HCT116 (cell line): ENCODE results near the gene LRRC4. TPM values are rescaled to one million over a fixed set of nuclear protein-coding genes. Genes with fewer than 3 reads are reported as not detected.

ENCODE experiments used
- ATAC-seq: fragments of 200-7000 bp; cut with Tn5 transposase; 2 replicates; pipeline ENCODE4 v1.9.1; 2020; ENCODE audit warnings: mild to moderate bottlenecking, moderate library complexity
- BruUV-seq: library from RNA; stranded (reverse); fragments of 400-500 nt; replicated peaks from 2 replicates; lab custom pipeline; 2021; lab: Mats Ljungman, UMichigan
- CTCF ChIA-PET: fragments of 300-600 bp; sonication (Branson Sonifier 250); formaldehyde crosslinking; loops from one replicate; lab custom pipeline; 2021; ENCODE audit warnings: antibody characterized with exemption; lab: Charles Lee
- POLR2A ChIA-PET: fragments of 300-600, 350-600 bp; sonication (Branson Sonifier 250); formaldehyde crosslinking; loops from one replicate; lab custom pipeline; 2021; ENCODE audit warnings: antibody characterized with exemption; lab: Charles Lee
- RAD21 ChIA-PET, 2 experiments: fragments of 300-600 bp; sonication (Branson Sonifier 250); formaldehyde crosslinking; loops; one replicate each; lab custom pipeline; 2023; ENCODE audit warnings: low total read pairs in 2 of 2; ENCODE audit not compliant: uncharacterized antibody in 2 of 2, unreplicated experiment in 2 of 2, low non-redundant PET in 1 of 2; lab: Charles Lee
- DNase-seq: peaks from one replicate; pipeline ENCODE4 v3.0.0-alpha.2; 2010; ENCODE audit warnings: low read depth, low spot score
- H2AFZ ChIP-seq: fragments of 200-600 bp; shearing (Covaris generic), sonication (generic); 2 replicates; pipeline ENCODE4 v1.6.1; 2017; ENCODE audit warnings: low read depth, mixed run types, mixed read lengths, antibody characterized with exemption, low read length; ENCODE audit not compliant: poor library complexity, severe bottlenecking
- H3K27ac ChIP-seq: 2 replicates; pipeline ENCODE4 v1.5.1; 2012; ENCODE audit warnings: low read depth, low read length
- H3K27me3 ChIP-seq: fragments of 200-600 bp; sonication (generic); 2 replicates; pipeline ENCODE4 v1.6.1; 2016; ENCODE audit warnings: mixed run types, low read length, mixed read lengths; ENCODE audit not compliant: insufficient read depth
- H3K36me3 ChIP-seq, 2 experiments: fragments of 200-500 bp in 1 of 2; fragments of 200-600 bp in 1 of 2; sonication (Bioruptor generic) in 1 of 2; sonication (generic) in 1 of 2; 2 replicates each; pipeline versions ENCODE4 v1.5.1 to v1.6.1; 2014 to 2016; ENCODE audit warnings: low read length in 2 of 2, inconsistent platforms in 1 of 2, mixed read lengths in 1 of 2, mixed run types in 1 of 2; ENCODE audit not compliant: insufficient read depth in 2 of 2, control insufficient read depth in 1 of 2
- H3K4me1 ChIP-seq, 2 experiments: fragments of 200-600 bp in 1 of 2; sonication (generic) in 1 of 2; 2 replicates each; pipeline versions ENCODE4 v1.5.1 to v1.6.1; 2012 to 2017; ENCODE audit warnings: low read length in 2 of 2, inconsistent platforms in 1 of 2, mild to moderate bottlenecking in 1 of 2, mixed read lengths in 1 of 2, mixed run types in 1 of 2, moderate library complexity in 1 of 2; ENCODE audit not compliant: insufficient read depth in 2 of 2, control insufficient read depth in 1 of 2
- H3K4me2 ChIP-seq: fragments of 200-600 bp; sonication (generic); 2 replicates; pipeline ENCODE4 v1.6.1; 2017; ENCODE audit warnings: mixed run types, low read length, mixed read lengths
- H3K4me3 ChIP-seq, 2 experiments: fragments of 200-600 bp in 1 of 2; sonication (generic) in 1 of 2; replicated peaks in 1 of 2; 2 replicates each; pipeline ENCODE4 v1.5.1; 2011 to 2016; ENCODE audit warnings: low read length in 2 of 2, control low read depth in 1 of 2, low read depth in 1 of 2, mild to moderate bottlenecking in 1 of 2, mixed read lengths in 1 of 2, mixed run types in 1 of 2
- H3K79me2 ChIP-seq: fragments of 200-600 bp; sonication (generic); 2 replicates; pipeline ENCODE4 v1.6.1; 2017; ENCODE audit warnings: mild to moderate bottlenecking, mixed run types, low read length, moderate library complexity, mixed read lengths; ENCODE audit not compliant: insufficient read depth
- H3K9ac ChIP-seq: fragments of 200-600 bp; sonication (generic); 2 replicates; pipeline ENCODE4 v1.6.1; 2016; ENCODE audit warnings: low read length, mixed read lengths
- H3K9me2 ChIP-seq: fragments of 200-600 bp; sonication (generic), shearing (Covaris generic); 2 replicates; pipeline ENCODE4 v1.6.1; 2017; ENCODE audit warnings: mixed run types, mild to moderate bottlenecking, moderate library complexity; ENCODE audit not compliant: insufficient read depth
- H3K9me3 ChIP-seq, 2 experiments: fragments of 200-500 bp in 1 of 2; fragments of 200-600 bp in 1 of 2; sonication (Bioruptor generic) in 1 of 2; sonication (generic) in 1 of 2; 2 replicates each; pipeline ENCODE4 v1.6.1; 2014 to 2017; ENCODE audit warnings: low read length in 2 of 2, mixed read lengths in 2 of 2, inconsistent platforms in 1 of 2, low read depth in 1 of 2, mild to moderate bottlenecking in 1 of 2, mixed run types in 1 of 2, moderate library complexity in 1 of 2; ENCODE audit not compliant: control insufficient read depth in 1 of 2, insufficient read depth in 1 of 2
- H4K20me1 ChIP-seq: fragments of 200-600 bp; sonication (generic), shearing (Covaris generic); 2 replicates; pipeline ENCODE4 v1.6.1; 2017; ENCODE audit warnings: mixed run types, mild to moderate bottlenecking, moderate library complexity; ENCODE audit not compliant: insufficient read depth
- CEBPB ChIP-seq: IDR thresholded peaks from 2 replicates; pipeline ENCODE4 v1.6.1; 2012; ENCODE audit warnings: low read depth
- EGR1 ChIP-seq: IDR thresholded peaks from 2 replicates; pipeline ENCODE4 v1.6.1; 2012; ENCODE audit warnings: low read depth
- ELF1 ChIP-seq: IDR thresholded peaks from 2 replicates; pipeline ENCODE4 v1.6.1; 2012; ENCODE audit warnings: low read depth, borderline replicate concordance
- FOSL1 ChIP-seq: IDR thresholded peaks from 2 replicates; pipeline ENCODE4 v1.6.1; 2012; ENCODE audit warnings: low read depth
- RAD21 ChIP-seq: IDR thresholded peaks from 2 replicates; pipeline ENCODE4 v1.6.1; 2012; ENCODE audit warnings: low read depth, mild to moderate bottlenecking
- intact Hi-C: fragments of 100-400 bp; cut with micrococcal nuclease; formaldehyde crosslinking; loops from 2 replicates; pipeline ENCODE4 v1.10.0; 2022
- total RNA-seq: library from RNA; stranded (reverse); gene quantifications from one replicate; pipeline ENCODE4 v1.2.1, GENCODE V29; 2021; ENCODE audit not compliant: unreplicated experiment
- TF ChIP-seq, protein P1 (sequence below), 3 experiments: fragments of 200-600 bp in 1 of 3; sonication (generic) in 1 of 3; IDR thresholded peaks in 2 of 3; conservative IDR thresholded peaks in 1 of 3; 2 replicates each; pipeline ENCODE4 v1.5.1; 2012 to 2017; ENCODE audit warnings: low read depth in 2 of 3, low read length in 2 of 3, antibody characterized with exemption in 1 of 3, borderline replicate concordance in 1 of 3, control low read depth in 1 of 3, mild to moderate bottlenecking in 1 of 3, mixed read lengths in 1 of 3, mixed run types in 1 of 3, moderate library complexity in 1 of 3; ENCODE audit not compliant: insufficient read depth in 1 of 3
- TF ChIP-seq, protein P2 (sequence below): IDR thresholded peaks from 2 replicates; pipeline ENCODE4 v1.6.1; 2011; ENCODE audit warnings: mild to moderate bottlenecking, low read length, moderate library complexity; ENCODE audit not compliant: insufficient replicate concordance; ENCODE audit errors: extremely low read depth

LRRC4 gene
- total RNA-seq, 1 experiment from 2014 or later: not detected

DNA sequence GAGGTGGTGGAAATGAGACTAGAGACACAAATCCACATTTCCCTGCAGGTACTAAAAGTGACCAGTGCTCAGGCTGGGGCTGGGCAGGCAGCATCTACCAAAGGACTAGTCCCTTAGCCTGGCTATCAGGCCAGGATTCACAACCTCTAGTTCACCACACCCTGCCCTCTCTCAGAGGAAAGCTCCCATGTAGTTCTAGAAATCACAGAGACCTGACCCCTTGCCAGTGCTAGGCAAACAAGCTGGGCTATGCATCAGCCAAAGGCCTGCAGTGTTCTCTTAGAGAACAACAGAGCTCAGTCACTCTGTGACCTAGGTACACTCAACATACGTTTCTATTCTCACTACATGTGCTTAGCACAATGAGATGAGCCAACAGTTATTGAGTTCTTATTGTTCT lies 26.7 kb upstream of the LRRC4 start (continued):
- TF ChIP-seq, protein P1, sequence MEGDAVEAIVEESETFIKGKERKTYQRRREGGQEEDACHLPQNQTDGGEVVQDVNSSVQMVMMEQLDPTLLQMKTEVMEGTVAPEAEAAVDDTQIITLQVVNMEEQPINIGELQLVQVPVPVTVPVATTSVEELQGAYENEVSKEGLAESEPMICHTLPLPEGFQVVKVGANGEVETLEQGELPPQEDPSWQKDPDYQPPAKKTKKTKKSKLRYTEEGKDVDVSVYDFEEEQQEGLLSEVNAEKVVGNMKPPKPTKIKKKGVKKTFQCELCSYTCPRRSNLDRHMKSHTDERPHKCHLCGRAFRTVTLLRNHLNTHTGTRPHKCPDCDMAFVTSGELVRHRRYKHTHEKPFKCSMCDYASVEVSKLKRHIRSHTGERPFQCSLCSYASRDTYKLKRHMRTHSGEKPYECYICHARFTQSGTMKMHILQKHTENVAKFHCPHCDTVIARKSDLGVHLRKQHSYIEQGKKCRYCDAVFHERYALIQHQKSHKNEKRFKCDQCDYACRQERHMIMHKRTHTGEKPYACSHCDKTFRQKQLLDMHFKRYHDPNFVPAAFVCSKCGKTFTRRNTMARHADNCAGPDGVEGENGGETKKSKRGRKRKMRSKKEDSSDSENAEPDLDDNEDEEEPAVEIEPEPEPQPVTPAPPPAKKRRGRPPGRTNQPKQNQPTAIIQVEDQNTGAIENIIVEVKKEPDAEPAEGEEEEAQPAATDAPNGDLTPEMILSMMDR (IDR thresholded peaks at IDR 0.05 in 2 of 3, conservative IDR thresholded peaks at IDR 0.05 in 1 of 3; ENCODE audit: borderline replicate concordance in 1 of 3, insufficient read depth in 1 of 3, low read depth in 2 of 3, low read length in 2 of 3): no peak
- no peak for TF ChIP-seq CEBPB
- no peak for TF ChIP-seq EGR1
- no peak for TF ChIP-seq RAD21
- TF ChIP-seq, all 23 proteins: peak for 0

DNA sequence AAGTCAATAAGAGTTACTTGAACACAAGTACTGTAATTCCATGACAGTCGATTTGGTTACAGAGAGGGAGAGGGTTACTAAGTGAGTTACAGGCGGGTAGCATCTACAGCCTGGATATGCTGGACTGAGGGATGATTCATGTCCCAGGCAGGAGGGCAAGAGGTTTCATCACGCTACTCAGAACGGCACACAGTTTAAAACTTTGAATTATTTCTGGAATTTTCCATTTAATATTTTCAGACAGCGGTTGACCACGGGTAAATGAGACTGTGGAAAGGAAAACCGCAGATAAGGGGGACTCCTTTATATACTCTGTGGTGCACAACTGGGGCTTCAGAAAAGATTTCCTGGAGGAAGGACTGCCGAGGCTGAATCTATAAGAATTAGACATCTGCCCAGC lies 25.7 kb upstream of the LRRC4 start:
- intact Hi-C loops: no loop called here
- Histone ChIP-seq H3K4me2 (no peak overlapping the region), H3K79me2 (no peaks in the 10 kb centered on the region), H4K20me1 (no peaks in the 10 kb centered on the region), H3K27me3 (no peaks in the 10 kb centered on the region), H3K9me2 (no peaks in the 10 kb centered on the region), H3K4me1 (no peaks in the 10 kb centered on the region; a peak in 1 of 4 replicates), H2AFZ (no peak overlapping the region), H3K27ac (no peak overlapping the region), H3K9me3 (no peaks in the 10 kb centered on the region), H3K4me3 (no peak overlapping the region), H3K36me3 (no peaks in the 10 kb centered on the region; a peak in 1 of 4 replicates), H3K9ac (no peak overlapping the region)
- no peak for ATAC-seq
- RAD21 ChIA-PET: no interaction called here
- TF ChIP-seq, protein P2, sequence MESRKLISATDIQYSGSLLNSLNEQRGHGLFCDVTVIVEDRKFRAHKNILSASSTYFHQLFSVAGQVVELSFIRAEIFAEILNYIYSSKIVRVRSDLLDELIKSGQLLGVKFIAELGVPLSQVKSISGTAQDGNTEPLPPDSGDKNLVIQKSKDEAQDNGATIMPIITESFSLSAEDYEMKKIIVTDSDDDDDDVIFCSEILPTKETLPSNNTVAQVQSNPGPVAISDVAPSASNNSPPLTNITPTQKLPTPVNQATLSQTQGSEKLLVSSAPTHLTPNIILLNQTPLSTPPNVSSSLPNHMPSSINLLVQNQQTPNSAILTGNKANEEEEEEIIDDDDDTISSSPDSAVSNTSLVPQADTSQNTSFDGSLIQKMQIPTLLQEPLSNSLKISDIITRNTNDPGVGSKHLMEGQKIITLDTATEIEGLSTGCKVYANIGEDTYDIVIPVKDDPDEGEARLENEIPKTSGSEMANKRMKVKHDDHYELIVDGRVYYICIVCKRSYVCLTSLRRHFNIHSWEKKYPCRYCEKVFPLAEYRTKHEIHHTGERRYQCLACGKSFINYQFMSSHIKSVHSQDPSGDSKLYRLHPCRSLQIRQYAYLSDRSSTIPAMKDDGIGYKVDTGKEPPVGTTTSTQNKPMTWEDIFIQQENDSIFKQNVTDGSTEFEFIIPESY: no peak
- TF ChIP-seq FOSL1 (no peak), ELF1 (no peak)
- CTCF ChIA-PET: no interaction called here
- no TSS peak for BruUV-seq
- POLR2A ChIA-PET: no interaction called here
- DNase-seq: no peak
